GM12878 (cell line): ENCODE measurements around the gene MCF2L2. TPM values are rescaled to one million over a fixed set of nuclear protein-coding genes. Genes with fewer than 3 reads are reported as not detected.

Experiments used
- ATAC-seq: fragments of 200-7000 bp; cut with Tn5 transposase; 3 replicates; pipeline ENCODE4 v1.9.1; 2020; ENCODE audit warnings: mild to moderate bottlenecking, moderate library complexity
- BruUV-seq: library from RNA; stranded (reverse); fragments of 400-500 nt; replicated peaks from 2 replicates; lab custom pipeline; 2021; lab: Mats Ljungman, UMichigan
- CTCF ChIA-PET: fragments of 300-600 bp; sonication (Branson Sonifier 250); formaldehyde crosslinking; extraction: SDS; loops from one replicate; lab custom pipeline; 2021; ENCODE audit warnings: inconsistent platforms; lab: Yijun Ruan, JAX
- POLR2A ChIA-PET: fragments of 350-600 bp; formaldehyde crosslinking; extraction: SDS; loops from one replicate; lab custom pipeline; 2021; ENCODE audit warnings: inconsistent platforms; lab: Charles Lee
- RAD21 ChIA-PET: fragments of 300-600 bp; sonication (Branson Sonifier 250); formaldehyde crosslinking; loops from one replicate; lab custom pipeline; 2023; ENCODE audit warnings: antibody characterized with exemption; ENCODE audit not compliant: unreplicated experiment; lab: Charles Lee
- SMC1A ChIA-PET: fragments of 300-600 bp; sonication (Branson Sonifier 250); formaldehyde crosslinking; loops from one replicate; lab custom pipeline; 2023; ENCODE audit not compliant: unreplicated experiment, uncharacterized antibody; lab: Charles Lee
- DNase-seq: peaks from one replicate; pipeline ENCODE4 v3.0.0-alpha.2; 2011; ENCODE audit warnings: low read depth, low spot score
- FAIRE-seq: peaks from 3 replicates; lab custom pipeline; 2011; peaks lifted over from hg19 to GRCh38; lab: Jason Lieb, UNC
- H2AFZ ChIP-seq: 2 replicates; pipeline ENCODE4 v1.6.0; 2011; ENCODE audit warnings: low read depth, low read length, control low read depth; ENCODE audit not compliant: control insufficient read depth
- H3K27ac ChIP-seq: 2 replicates; pipeline ENCODE4 v1.5.1; 2011; ENCODE audit warnings: control low read depth; ENCODE audit not compliant: control insufficient read depth, insufficient read depth
- H3K27me3 ChIP-seq, 2 experiments: replicated peaks in 1 of 2; 2 replicates each; pipeline versions ENCODE4 v1.6.0 to v1.6.1; 2011; ENCODE audit warnings: low read length in 1 of 2; ENCODE audit not compliant: control insufficient read depth in 2 of 2, insufficient read depth in 2 of 2
- H3K36me3 ChIP-seq, 2 experiments: 2 replicates each; pipeline ENCODE4 v1.5.1; 2011; ENCODE audit warnings: low read length in 1 of 2; ENCODE audit not compliant: control insufficient read depth in 2 of 2, insufficient read depth in 2 of 2
- H3K4me1 ChIP-seq: 2 replicates; pipeline ENCODE4 v1.6.1; 2011; ENCODE audit warnings: mild to moderate bottlenecking, low read length, moderate library complexity, mixed read lengths; ENCODE audit not compliant: control insufficient read depth, insufficient read depth
- H3K4me2 ChIP-seq: 2 replicates; pipeline ENCODE4 v1.6.0; 2011; ENCODE audit warnings: control low read depth; ENCODE audit not compliant: control insufficient read depth, insufficient read depth
- H3K4me3 ChIP-seq: fragments of 200-600 bp; sonication (generic); 2 replicates; pipeline ENCODE4 v1.5.1; 2016
- H3K79me2 ChIP-seq: 2 replicates; pipeline ENCODE4 v1.6.0; 2011; ENCODE audit warnings: low read length; ENCODE audit not compliant: control insufficient read depth, insufficient read depth
- H3K9ac ChIP-seq: 2 replicates; pipeline ENCODE4 v1.8.0; 2011; ENCODE audit warnings: low read length, control low read depth, mixed read lengths; ENCODE audit not compliant: control insufficient read depth, insufficient read depth
- H3K9me3 ChIP-seq: replicated peaks from 3 replicates; pipeline ENCODE4 v1.5.1; 2011; ENCODE audit warnings: mild to moderate bottlenecking, low read length; ENCODE audit not compliant: control insufficient read depth, insufficient read depth
- H4K20me1 ChIP-seq: 2 replicates; pipeline ENCODE4 v1.6.0; 2011; ENCODE audit not compliant: control insufficient read depth, insufficient read depth
- EZH2 ChIP-seq: IDR thresholded peaks from 2 replicates; pipeline ENCODE4 v1.6.1; 2012; ENCODE audit warnings: low read depth, mild to moderate bottlenecking, control low read depth, inconsistent platforms, low read length, borderline replicate concordance; ENCODE audit not compliant: control insufficient read depth
- GABPA ChIP-seq: IDR thresholded peaks from 2 replicates; pipeline ENCODE4 v1.6.1; 2014; ENCODE audit warnings: antibody characterized with exemption, low read depth, mild to moderate bottlenecking, inconsistent platforms
- NFYA ChIP-seq: IDR thresholded peaks from 2 replicates; pipeline ENCODE4 v1.6.1; 2011; ENCODE audit warnings: low read depth, mild to moderate bottlenecking, low read length, improper control_type of control experiment, borderline replicate concordance
- WGBS: methylation state at CpG from one replicate; pipeline ENCODE4 v1.1.6; 2016; ENCODE audit warnings: low lambda C conversion rate; ENCODE audit not compliant: insufficient replicate concordance, insufficient coverage; ENCODE audit errors: missing lambda C conversion rate; 5-methylcytosine and 5-hydroxymethylcytosine counted together
- in situ Hi-C: fragments of 300-500 bp; cut with MboI; formaldehyde crosslinking; loops from 9 replicates; pipeline ENCODE4 v1.14.3; 2018; ENCODE audit warnings: mixed read lengths
- intact Hi-C: fragments of 100-400 bp; cut with micrococcal nuclease; formaldehyde crosslinking; loops from one replicate; pipeline ENCODE4 v1.14.2; 2022; ENCODE audit not compliant: unreplicated experiment
- polyA plus RNA-seq, 11 experiments: library from polyadenylated mRNA; depleted of rRNA in 4 of 11; unstranded in 6 of 11; stranded (reverse) in 5 of 11; fragments of >200 nt; fragmentation: Nextera tagmentation in 4 of 11; fragmentation: Illumina TruSeq in 1 of 11; extraction: Ambion mirVana in 4 of 11; extraction: Trizol in 1 of 11; gene quantifications; 1 replicate in 1 of 11; 2 replicates in 10 of 11; pipeline versions ENCODE4 v1.2.1 to v1.2.3, GENCODE V29; 2011 to 2016; ENCODE audit warnings: inconsistent platforms in 2 of 11, missing spikeins in 2 of 11, low read depth in 1 of 11
- total RNA-seq, 4 experiments: library from RNA; depleted of rRNA in 3 of 4; stranded (reverse); fragments of >200 nt in 3 of 4; fragmentation: Illumina TruSeq in 1 of 4; extraction: Trizol in 1 of 4; gene quantifications; 2 replicates each; pipeline versions ENCODE4 v1.2.1 to v1.2.3, GENCODE V29; 2013 to 2021
- TF ChIP-seq, protein P1 (sequence below): IDR thresholded peaks from 2 replicates; pipeline ENCODE4 v1.6.1; 2012; ENCODE audit warnings: improper control_type of control experiment, low read depth, low read length; ENCODE audit not compliant: insufficient replicate concordance

Gene MCF2L2
- total and polyA plus RNA-seq, 10 of the 15 experiments (the other 5 are each of a cell fraction or from before 2014, with no cell fraction given), result 0.37 to 2.8 (median 1.4) TPM

- no TSS peak for BruUV-seq
- no peak overlapping the region for H2AFZ ChIP-seq
- intact Hi-C loops (no loop called here), in situ Hi-C loops (loop anchor here (5.0 kb wide), 1 partner anchor 682 kb away; no protein-coding TSS in a partner anchor)
- H3K27ac ChIP-seq, result no peak overlapping the region
- H3K9me3 ChIP-seq, result no peaks in the 10 kb centered on the region
- H3K79me2 ChIP-seq, result no peaks in the 10 kb centered on the region
- no peak for ATAC-seq
- ChIA-PET POLR2A (no interaction called here), SMC1A (no interaction called here), RAD21 (no interaction called here), CTCF (no interaction called here)
- no peak overlapping the region for H3K4me2 ChIP-seq
- H3K27me3 ChIP-seq, result no peaks in the 10 kb centered on the region; a peak in 1 of 4 replicates
- DNase-seq, result no peak
- H4K20me1 ChIP-seq, result no peaks in the 10 kb centered on the region
- no peaks in the 10 kb centered on the region for H3K4me1 ChIP-seq
- no peak for FAIRE-seq
- WGBS, result 51% methylated on average over 6 of the region's 6 CpGs
- no peak for TF ChIP-seq NFYA
- TF ChIP-seq, protein P1, sequence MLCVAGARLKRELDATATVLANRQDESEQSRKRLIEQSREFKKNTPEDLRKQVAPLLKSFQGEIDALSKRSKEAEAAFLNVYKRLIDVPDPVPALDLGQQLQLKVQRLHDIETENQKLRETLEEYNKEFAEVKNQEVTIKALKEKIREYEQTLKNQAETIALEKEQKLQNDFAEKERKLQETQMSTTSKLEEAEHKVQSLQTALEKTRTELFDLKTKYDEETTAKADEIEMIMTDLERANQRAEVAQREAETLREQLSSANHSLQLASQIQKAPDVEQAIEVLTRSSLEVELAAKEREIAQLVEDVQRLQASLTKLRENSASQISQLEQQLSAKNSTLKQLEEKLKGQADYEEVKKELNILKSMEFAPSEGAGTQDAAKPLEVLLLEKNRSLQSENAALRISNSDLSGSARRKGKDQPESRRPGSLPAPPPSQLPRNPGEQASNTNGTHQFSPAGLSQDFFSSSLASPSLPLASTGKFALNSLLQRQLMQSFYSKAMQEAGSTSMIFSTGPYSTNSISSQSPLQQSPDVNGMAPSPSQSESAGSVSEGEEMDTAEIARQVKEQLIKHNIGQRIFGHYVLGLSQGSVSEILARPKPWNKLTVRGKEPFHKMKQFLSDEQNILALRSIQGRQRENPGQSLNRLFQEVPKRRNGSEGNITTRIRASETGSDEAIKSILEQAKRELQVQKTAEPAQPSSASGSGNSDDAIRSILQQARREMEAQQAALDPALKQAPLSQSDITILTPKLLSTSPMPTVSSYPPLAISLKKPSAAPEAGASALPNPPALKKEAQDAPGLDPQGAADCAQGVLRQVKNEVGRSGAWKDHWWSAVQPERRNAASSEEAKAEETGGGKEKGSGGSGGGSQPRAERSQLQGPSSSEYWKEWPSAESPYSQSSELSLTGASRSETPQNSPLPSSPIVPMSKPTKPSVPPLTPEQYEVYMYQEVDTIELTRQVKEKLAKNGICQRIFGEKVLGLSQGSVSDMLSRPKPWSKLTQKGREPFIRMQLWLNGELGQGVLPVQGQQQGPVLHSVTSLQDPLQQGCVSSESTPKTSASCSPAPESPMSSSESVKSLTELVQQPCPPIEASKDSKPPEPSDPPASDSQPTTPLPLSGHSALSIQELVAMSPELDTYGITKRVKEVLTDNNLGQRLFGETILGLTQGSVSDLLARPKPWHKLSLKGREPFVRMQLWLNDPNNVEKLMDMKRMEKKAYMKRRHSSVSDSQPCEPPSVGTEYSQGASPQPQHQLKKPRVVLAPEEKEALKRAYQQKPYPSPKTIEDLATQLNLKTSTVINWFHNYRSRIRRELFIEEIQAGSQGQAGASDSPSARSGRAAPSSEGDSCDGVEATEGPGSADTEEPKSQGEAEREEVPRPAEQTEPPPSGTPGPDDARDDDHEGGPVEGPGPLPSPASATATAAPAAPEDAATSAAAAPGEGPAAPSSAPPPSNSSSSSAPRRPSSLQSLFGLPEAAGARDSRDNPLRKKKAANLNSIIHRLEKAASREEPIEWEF, result no peak
- TF ChIP-seq EZH2, result no peak
- no peak for TF ChIP-seq GABPA
- H3K36me3 ChIP-seq, result no peaks in the 10 kb centered on the region
- H3K4me3 ChIP-seq, result no peak overlapping the region
- no peak overlapping the region for H3K9ac ChIP-seq
These were observed 34.3 kb downstream of the MCF2L2 start for GRCh38 chr3:183394150-183394549.
